Ascending aorta (tissue), 2 donors: ENCODE results near the gene POU3F3. TPM values are rescaled to one million over a fixed set of nuclear protein-coding genes. Genes with fewer than 3 reads are reported as not detected.

ENCODE experiments used
- DNase-seq, 2 donors: peaks; one replicate each; pipeline ENCODE4 v3.0.0-alpha.2; 2019; ENCODE audit warnings: low spot score in 2 of 2
- H3K27ac ChIP-seq, 2 donors: fragments of 200-600 bp; sonication (generic); one replicate each; pipeline ENCODE4 v1.5.1; 2016 to 2017; ENCODE audit warnings: mild to moderate bottlenecking in 1 of 2
- H3K27me3 ChIP-seq: fragments of 200-600 bp; sonication (generic); one replicate; pipeline ENCODE4 v1.5.1; 2017
- H3K36me3 ChIP-seq, 2 donors: fragments of 200-600 bp; sonication (generic); one replicate each; pipeline ENCODE4 v1.5.1; 2016
- H3K4me1 ChIP-seq, 2 donors: fragments of 200-600 bp; sonication (generic); one replicate each; pipeline ENCODE4 v1.5.1; 2016 to 2017; ENCODE audit warnings: mild to moderate bottlenecking in 1 of 2
- H3K4me3 ChIP-seq, 2 donors: fragments of 200-600 bp; sonication (generic); one replicate each; pipeline ENCODE4 v1.5.1; 2016 to 2017; ENCODE audit warnings: mild to moderate bottlenecking in 1 of 2
- H3K9me3 ChIP-seq, 2 donors: fragments of 200-600 bp; sonication (generic); one replicate each; pipeline ENCODE4 v1.5.1; 2016
- intact Hi-C: fragments of 100-400 bp; cut with DNase I; formaldehyde crosslinking; loops from one replicate; pipeline ENCODE4 v1.15.1; 2023
- total RNA-seq: library from RNA; depleted of rRNA; stranded (reverse); fragments of >200 nt; gene quantifications from one replicate; pipeline ENCODE4 v1.1.0, GENCODE V29; 2016
- TF ChIP-seq, protein P1 (sequence below), 3 experiments: fragments of 200-600 bp in 2 of 3; fragments of 450-650 bp in 1 of 3; sonication (generic) in 2 of 3; IDR thresholded peaks; one replicate each; pipeline ENCODE4 v1.5.1; 2016 to 2019; ENCODE audit warnings: antibody characterized with exemption in 3 of 3, mild to moderate bottlenecking in 1 of 3, moderate library complexity in 1 of 3

The POU3F3 gene
- total RNA-seq, 1 donor from 2014 or later, result 0.21 TPM

- TF ChIP-seq, protein P1, sequence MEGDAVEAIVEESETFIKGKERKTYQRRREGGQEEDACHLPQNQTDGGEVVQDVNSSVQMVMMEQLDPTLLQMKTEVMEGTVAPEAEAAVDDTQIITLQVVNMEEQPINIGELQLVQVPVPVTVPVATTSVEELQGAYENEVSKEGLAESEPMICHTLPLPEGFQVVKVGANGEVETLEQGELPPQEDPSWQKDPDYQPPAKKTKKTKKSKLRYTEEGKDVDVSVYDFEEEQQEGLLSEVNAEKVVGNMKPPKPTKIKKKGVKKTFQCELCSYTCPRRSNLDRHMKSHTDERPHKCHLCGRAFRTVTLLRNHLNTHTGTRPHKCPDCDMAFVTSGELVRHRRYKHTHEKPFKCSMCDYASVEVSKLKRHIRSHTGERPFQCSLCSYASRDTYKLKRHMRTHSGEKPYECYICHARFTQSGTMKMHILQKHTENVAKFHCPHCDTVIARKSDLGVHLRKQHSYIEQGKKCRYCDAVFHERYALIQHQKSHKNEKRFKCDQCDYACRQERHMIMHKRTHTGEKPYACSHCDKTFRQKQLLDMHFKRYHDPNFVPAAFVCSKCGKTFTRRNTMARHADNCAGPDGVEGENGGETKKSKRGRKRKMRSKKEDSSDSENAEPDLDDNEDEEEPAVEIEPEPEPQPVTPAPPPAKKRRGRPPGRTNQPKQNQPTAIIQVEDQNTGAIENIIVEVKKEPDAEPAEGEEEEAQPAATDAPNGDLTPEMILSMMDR (IDR thresholded peaks at IDR 0.05), result no peak
These were observed 16.4 kb downstream of the POU3F3 start for GRCh38 chr2:104870100-104870975.

DNA sequence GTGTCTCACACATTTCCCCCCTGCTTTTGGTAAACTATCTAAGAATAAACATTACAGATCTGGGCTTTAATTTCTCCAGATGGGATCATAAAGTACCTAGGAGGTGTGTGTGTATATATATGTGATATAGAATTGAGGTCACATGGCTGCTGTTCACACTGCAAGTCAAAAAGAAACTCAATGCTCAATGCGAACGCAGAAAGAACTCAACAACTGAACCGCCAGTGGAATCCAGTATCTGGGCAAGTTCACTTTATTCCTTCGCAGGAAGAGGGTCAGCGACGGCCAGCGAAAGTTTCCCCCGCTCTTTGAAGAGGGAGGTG is 17.7 kb downstream of the POU3F3 start:
- no peak overlapping the region for H3K4me3 ChIP-seq

More at GRCh38 chr2:104870100-104870975, 16.4 kb downstream of the POU3F3 start:
- DNase-seq, result no peak
- Histone ChIP-seq H3K9me3 (no peaks in the 10 kb centered on the region), H3K27ac (no peak overlapping the region), H3K27me3 (peaks cover 6% of the 10 kb centered on the region), H3K36me3 (no peaks in the 10 kb centered on the region), H3K4me1 (peaks cover 2 to 4% of the 10 kb centered on the region in 2 donors), H3K4me3 (no peak overlapping the region)
- intact Hi-C loops, result no loop called here

DNA sequence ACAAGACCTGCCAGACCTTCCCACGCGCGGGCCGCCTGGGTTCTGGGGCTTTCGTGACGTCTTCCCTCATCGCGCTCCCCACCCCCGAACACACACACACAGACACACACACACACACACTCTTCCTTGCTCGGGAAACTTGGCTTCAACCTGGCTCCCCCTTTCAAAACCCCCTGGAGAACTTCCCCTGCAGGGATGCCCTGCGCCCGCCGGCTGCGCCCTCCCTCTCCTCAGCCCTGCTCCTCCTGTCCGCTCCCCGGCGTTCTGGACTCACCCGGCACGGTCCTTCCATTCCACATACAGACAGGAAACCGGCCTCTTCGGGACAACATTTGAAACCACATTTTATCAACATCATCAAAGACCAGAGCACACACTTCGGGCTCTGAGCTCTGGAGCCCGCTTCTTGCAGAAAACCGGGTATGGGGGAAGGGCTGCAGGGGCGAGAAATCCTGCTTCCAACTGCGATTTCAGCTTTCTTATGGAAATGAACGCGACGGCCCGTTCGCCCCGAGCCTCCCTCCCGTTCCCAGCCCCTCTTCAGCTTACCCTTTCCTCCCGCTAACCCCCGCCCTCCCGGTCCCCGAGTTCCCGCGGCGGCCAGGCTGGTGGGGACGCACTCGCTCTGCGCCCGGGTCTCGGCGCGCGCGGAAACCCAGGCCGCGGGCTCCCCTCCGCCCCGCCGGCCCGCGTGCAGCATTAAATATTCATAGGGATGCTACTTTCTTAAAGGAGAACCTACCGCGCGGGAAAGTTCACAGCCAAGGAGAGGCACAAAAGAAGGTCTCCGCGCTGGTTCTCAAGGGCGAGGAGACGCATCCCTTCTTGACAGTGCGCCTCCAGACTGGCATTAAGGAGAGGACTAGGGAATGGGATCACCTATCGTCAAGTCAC is 18.3 kb downstream of the POU3F3 start:
- H3K36me3 ChIP-seq, result no peaks in the 10 kb centered on the region
- peaks cover 2 to 4% of the 10 kb centered on the region in 2 donors for H3K4me1 ChIP-seq
- DNase-seq, result no peak
- no peaks in the 10 kb centered on the region for H3K9me3 ChIP-seq
- TF ChIP-seq, protein P1 (IDR thresholded peaks at IDR 0.05), result no peak
- peaks cover 10% of the 10 kb centered on the region for H3K27me3 ChIP-seq
- intact Hi-C loops, result no loop called here
- H3K4me3 ChIP-seq, result peak overlapping the region; percentile 50 to 70
- H3K27ac ChIP-seq, result no peak overlapping the region

More for the DNA sequence above, 17.7 kb downstream of the POU3F3 start:
- TF ChIP-seq, protein P1 (IDR thresholded peaks at IDR 0.05), result no peak
- H3K4me1 ChIP-seq, result peaks cover 2 to 4% of the 10 kb centered on the region in 2 donors
- no peaks in the 10 kb centered on the region for H3K9me3 ChIP-seq
- intact Hi-C loops, result no loop called here
- H3K27ac ChIP-seq, result no peak overlapping the region
- H3K27me3 ChIP-seq, result peaks cover 10% of the 10 kb centered on the region
- no peaks in the 10 kb centered on the region for H3K36me3 ChIP-seq
- no peak for DNase-seq

DNA sequence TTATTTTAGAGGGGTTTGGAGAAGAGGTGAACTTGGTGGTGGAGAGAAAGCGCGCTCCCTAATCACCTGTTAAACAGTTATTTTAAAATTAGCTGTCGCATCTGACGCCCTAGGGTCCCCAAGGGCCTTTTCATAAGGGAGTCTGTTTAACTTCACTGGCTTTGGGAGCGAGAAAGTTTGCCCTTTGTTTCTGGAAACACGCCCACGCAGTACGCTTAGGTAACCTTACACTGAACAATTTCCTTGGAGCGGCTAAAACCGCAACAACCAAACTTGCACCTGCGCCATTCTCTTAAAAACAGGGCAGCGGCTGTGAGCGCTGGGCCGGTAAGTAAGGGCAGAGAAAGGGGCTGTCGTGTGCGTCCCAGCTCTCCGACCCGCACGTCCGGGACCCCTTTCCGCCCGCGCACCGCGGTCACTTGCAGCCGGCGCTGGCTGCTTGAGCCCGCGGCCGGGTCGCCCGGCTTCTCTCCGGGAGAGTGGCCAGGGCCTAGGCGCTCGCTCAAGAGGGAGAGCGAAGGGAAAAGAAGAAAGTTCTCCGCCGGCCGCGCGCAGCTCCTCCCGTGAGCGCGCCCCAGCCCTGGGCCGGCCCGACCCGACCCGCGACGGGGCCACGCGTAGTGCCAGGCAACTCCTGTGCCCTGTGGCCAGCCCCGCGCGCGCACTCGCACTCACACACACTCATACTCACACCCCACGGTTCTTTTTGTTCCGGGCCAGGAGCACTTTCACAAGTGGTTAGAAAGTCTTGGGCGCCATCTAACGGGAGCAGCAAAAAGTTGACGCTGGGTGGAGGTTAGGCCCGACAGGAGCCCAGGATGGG is 19.2 kb downstream of the POU3F3 start:
- H3K4me1 ChIP-seq, result peaks cover 2 to 4% of the 10 kb centered on the region in 2 donors
- H3K9me3 ChIP-seq, result no peaks in the 10 kb centered on the region
- H3K27me3 ChIP-seq, result peaks cover 9% of the 10 kb centered on the region
- intact Hi-C loops, result no loop called here
- H3K36me3 ChIP-seq, result no peaks in the 10 kb centered on the region
- no peak for DNase-seq
- TF ChIP-seq, protein P1 (IDR thresholded peaks at IDR 0.05), result peak; percentile 7 to 63 (median 35)
- H3K27ac ChIP-seq, result no peak overlapping the region
- H3K4me3 ChIP-seq, result peak overlapping the region; percentile 50 to 70

- Histone ChIP-seq H3K9me3 (no peaks in the 10 kb centered on the region), H3K36me3 (no peaks in the 10 kb centered on the region), H3K27ac (no peak overlapping the region), H3K4me3 (peak overlapping the region in 1 of 2 donors; percentile 70), H3K27me3 (peaks cover 7% of the 10 kb centered on the region), H3K4me1 (peaks cover 2 to 4% of the 10 kb centered on the region in 2 donors)
- DNase-seq, result no peak
- intact Hi-C loops, result no loop called here
- TF ChIP-seq, protein P1 (IDR thresholded peaks at IDR 0.05), result no peak
These were observed 19.8 kb downstream of the POU3F3 start for GRCh38 chr2:104873689-104874054.
